BLaER1 (cell line): Measurements from ENCODE around the gene SMIM35.

Experiments used
- H3K27ac ChIP-seq: shearing (Covaris generic); formaldehyde crosslinking; 2 replicates; pipeline ENCODE4 v1.8.1; 2022
- H3K27me3 ChIP-seq: shearing (Covaris generic); formaldehyde crosslinking; 2 replicates; pipeline ENCODE4 v1.8.1; 2022
- H3K36me3 ChIP-seq: shearing (Covaris generic); formaldehyde crosslinking; 2 replicates; pipeline ENCODE4 v1.8.1; 2022
- H3K4me1 ChIP-seq: shearing (Covaris generic); formaldehyde crosslinking; 2 replicates; pipeline ENCODE4 v1.8.1; 2022
- H3K4me2 ChIP-seq: shearing (Covaris generic); formaldehyde crosslinking; 2 replicates; pipeline ENCODE4 v1.8.1; 2022
- H3K4me3 ChIP-seq: shearing (Covaris generic); formaldehyde crosslinking; 2 replicates; pipeline ENCODE4 v1.8.1; 2022
- H3K9ac ChIP-seq: shearing (Covaris generic); formaldehyde crosslinking; 2 replicates; pipeline ENCODE4 v1.8.1; 2022
- H3K9me3 ChIP-seq: shearing (Covaris generic); formaldehyde crosslinking; 2 replicates; pipeline ENCODE4 v1.8.1; 2022
- H4K20me1 ChIP-seq: shearing (Covaris generic); formaldehyde crosslinking; 2 replicates; pipeline ENCODE4 v1.8.1; 2022
- Cebpa-rat ChIP-seq: shearing (Covaris generic); IDR thresholded peaks from 2 replicates; pipeline ENCODE4 v1.8.1; 2022

Gene SMIM35

GRCh38 chr11:118004543-118005223, 82.1 kb downstream of the SMIM35 start:
- peaks cover 54% of the 10 kb centered on the region for H3K4me1 ChIP-seq

GRCh38 chr11:118003456-118003855, 83.3 kb downstream of the SMIM35 start:
- no peak for TF ChIP-seq Cebpa-rat
- Histone ChIP-seq H3K36me3 (no peaks in the 10 kb centered on the region), H4K20me1 (no peaks in the 10 kb centered on the region), H3K9me3 (no peaks in the 10 kb centered on the region), H3K27me3 (no peaks in the 10 kb centered on the region), H3K9ac (no peak overlapping the region), H3K4me3 (no peak overlapping the region), H3K27ac (no peak overlapping the region), H3K4me1 (peaks cover 42% of the 10 kb centered on the region), H3K4me2 (peak overlapping the region; percentile 64)

More at GRCh38 chr11:118004543-118005223, 82.1 kb downstream of the SMIM35 start:
- H3K4me3 ChIP-seq: no peak overlapping the region
- H3K27ac ChIP-seq: no peak overlapping the region
- H3K9ac ChIP-seq: no peak overlapping the region
- no peaks in the 10 kb centered on the region for H3K27me3 ChIP-seq
- H4K20me1 ChIP-seq: no peaks in the 10 kb centered on the region
- TF ChIP-seq Cebpa-rat: no peak
- no peaks in the 10 kb centered on the region for H3K9me3 ChIP-seq
- no peak overlapping the region for H3K4me2 ChIP-seq
- H3K36me3 ChIP-seq: no peaks in the 10 kb centered on the region

GRCh38 chr11:118002541-118003423, 84.0 kb downstream of the SMIM35 start:
- no peak for TF ChIP-seq Cebpa-rat
- H3K4me2 ChIP-seq: peak overlapping the region; percentile 64
- H3K4me3 ChIP-seq: no peak overlapping the region
- no peaks in the 10 kb centered on the region for H4K20me1 ChIP-seq
- no peaks in the 10 kb centered on the region for H3K9me3 ChIP-seq
- H3K36me3 ChIP-seq: no peaks in the 10 kb centered on the region
- H3K27me3 ChIP-seq: no peaks in the 10 kb centered on the region
- peaks cover 35% of the 10 kb centered on the region for H3K4me1 ChIP-seq
- no peak overlapping the region for H3K27ac ChIP-seq
- no peak overlapping the region for H3K9ac ChIP-seq

GRCh38 chr11:118002010-118002540, 84.7 kb downstream of the SMIM35 start:
- H3K9ac ChIP-seq: no peak overlapping the region
- H3K4me3 ChIP-seq: no peak overlapping the region
- H3K9me3 ChIP-seq: no peaks in the 10 kb centered on the region
- H3K27ac ChIP-seq: no peak overlapping the region
- H3K4me2 ChIP-seq: peak overlapping the region; percentile 64
- TF ChIP-seq Cebpa-rat: no peak
- peaks cover 28% of the 10 kb centered on the region for H3K4me1 ChIP-seq
- H3K27me3 ChIP-seq: no peaks in the 10 kb centered on the region
- H3K36me3 ChIP-seq: no peaks in the 10 kb centered on the region
- no peaks in the 10 kb centered on the region for H4K20me1 ChIP-seq

- Histone ChIP-seq H3K27ac (no peak overlapping the region), H3K36me3 (no peaks in the 10 kb centered on the region), H3K9me3 (no peaks in the 10 kb centered on the region), H3K4me3 (no peak overlapping the region), H4K20me1 (no peaks in the 10 kb centered on the region), H3K4me1 (peaks cover 23% of the 10 kb centered on the region), H3K9ac (no peak overlapping the region), H3K4me2 (peak overlapping the region; percentile 64; the same call in 1 of the 2 replicates), H3K27me3 (no peaks in the 10 kb centered on the region)
- no peak for TF ChIP-seq Cebpa-rat
Measured at GRCh38 chr11:118001494-118001971, 85.2 kb downstream of the SMIM35 start.

- Histone ChIP-seq H3K4me2 (no peak overlapping the region), H3K27ac (no peak overlapping the region), H3K9ac (no peak overlapping the region), H3K9me3 (no peaks in the 10 kb centered on the region), H3K27me3 (no peaks in the 10 kb centered on the region), H4K20me1 (no peaks in the 10 kb centered on the region), H3K36me3 (no peaks in the 10 kb centered on the region), H3K4me3 (no peak overlapping the region), H3K4me1 (peaks cover 21% of the 10 kb centered on the region)
- no peak for TF ChIP-seq Cebpa-rat
Measured at GRCh38 chr11:118000850-118001228, 85.9 kb downstream of the SMIM35 start.

GRCh38 chr11:118000067-118000849, 86.5 kb downstream of the SMIM35 start:
- no peak overlapping the region for H3K27ac ChIP-seq

GRCh38 chr11:117999354-117999993, 87.3 kb downstream of the SMIM35 start:
- no peaks in the 10 kb centered on the region for H3K9me3 ChIP-seq
- H3K4me1 ChIP-seq: peaks cover 21% of the 10 kb centered on the region
- H3K4me3 ChIP-seq: no peak overlapping the region
- H4K20me1 ChIP-seq: no peaks in the 10 kb centered on the region
- H3K9ac ChIP-seq: no peak overlapping the region
- H3K27me3 ChIP-seq: no peaks in the 10 kb centered on the region
- no peak for TF ChIP-seq Cebpa-rat
- no peak overlapping the region for H3K4me2 ChIP-seq
- no peak overlapping the region for H3K27ac ChIP-seq
- H3K36me3 ChIP-seq: no peaks in the 10 kb centered on the region

More at GRCh38 chr11:118000067-118000849, 86.5 kb downstream of the SMIM35 start:
- no peaks in the 10 kb centered on the region for H3K27me3 ChIP-seq
- H3K36me3 ChIP-seq: no peaks in the 10 kb centered on the region
- peaks cover 21% of the 10 kb centered on the region for H3K4me1 ChIP-seq
- H3K9ac ChIP-seq: no peak overlapping the region
- H4K20me1 ChIP-seq: no peaks in the 10 kb centered on the region
- no peaks in the 10 kb centered on the region for H3K9me3 ChIP-seq
- TF ChIP-seq Cebpa-rat: no peak
- H3K4me3 ChIP-seq: no peak overlapping the region
- H3K4me2 ChIP-seq: no peak overlapping the region
